Stimulated activated CD8-positive, alpha-beta memory T cell treated with anti-CD3 and anti-CD28 coated beads, Interleukin-7, amount 100 ng/mL, for 24 hours (primary cell): ENCODE results near the gene CD46.
"Not testable (repeated sequence)": the region's sequence is repeated elsewhere in the genome, so short reads cannot be mapped to it uniquely, and the experiment has no call there.

Experiments
- DNase-seq: peaks from one replicate; pipeline ENCODE4 v3.0.0-alpha.2; 2020; ENCODE audit warnings: low read depth

Gene CD46

DNA sequence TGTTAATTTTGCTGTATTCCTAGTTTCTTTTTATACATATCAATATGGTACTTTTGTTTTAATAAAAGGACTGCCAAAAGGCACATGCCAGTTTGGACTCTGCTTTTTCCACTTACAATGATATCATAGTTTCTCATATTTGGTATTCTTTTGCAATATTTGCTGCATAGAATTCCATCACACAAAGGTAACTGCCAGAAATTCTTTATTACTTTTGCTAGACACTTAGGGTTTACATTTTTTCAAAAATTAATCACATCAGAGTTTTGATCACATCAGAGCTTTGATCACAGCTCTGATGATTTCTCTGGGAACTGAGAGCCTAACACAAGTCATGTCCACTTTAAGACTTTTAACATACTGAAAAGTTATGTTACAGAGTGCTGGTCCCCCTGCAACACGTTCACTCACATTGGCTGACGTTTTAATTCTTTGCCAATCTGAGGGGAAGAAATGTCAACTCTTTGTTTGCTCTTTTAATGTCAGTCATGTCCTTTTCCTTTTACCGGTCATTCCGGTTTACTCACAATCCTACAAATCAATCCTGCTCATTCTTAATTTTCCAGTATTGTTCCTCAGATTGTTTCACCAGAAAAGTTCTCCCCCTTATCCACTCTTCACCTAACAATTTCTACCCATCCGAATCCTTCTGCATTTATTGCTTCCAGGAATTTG lies 1.1 kb upstream of the CD46 start:
- DNase-seq: no peak

DNA sequence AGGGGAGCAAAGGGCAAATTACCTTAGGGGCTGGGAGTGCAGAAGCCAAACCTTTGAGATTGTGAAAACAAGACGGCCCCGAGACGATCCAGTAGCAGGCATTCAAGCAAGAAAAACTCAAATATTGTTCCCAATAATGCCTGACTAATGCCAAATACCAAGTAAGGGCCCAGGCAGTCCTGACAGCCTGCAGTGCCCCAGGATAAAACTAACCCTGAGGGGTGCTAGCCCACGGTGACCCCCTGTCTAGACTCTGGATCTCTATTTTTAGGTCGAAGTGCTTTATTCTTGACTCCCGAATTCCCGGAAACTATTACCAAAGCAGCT lies 428 bp upstream of the CD46 start:
- DNase-seq: not testable (repeated sequence)

DNA sequence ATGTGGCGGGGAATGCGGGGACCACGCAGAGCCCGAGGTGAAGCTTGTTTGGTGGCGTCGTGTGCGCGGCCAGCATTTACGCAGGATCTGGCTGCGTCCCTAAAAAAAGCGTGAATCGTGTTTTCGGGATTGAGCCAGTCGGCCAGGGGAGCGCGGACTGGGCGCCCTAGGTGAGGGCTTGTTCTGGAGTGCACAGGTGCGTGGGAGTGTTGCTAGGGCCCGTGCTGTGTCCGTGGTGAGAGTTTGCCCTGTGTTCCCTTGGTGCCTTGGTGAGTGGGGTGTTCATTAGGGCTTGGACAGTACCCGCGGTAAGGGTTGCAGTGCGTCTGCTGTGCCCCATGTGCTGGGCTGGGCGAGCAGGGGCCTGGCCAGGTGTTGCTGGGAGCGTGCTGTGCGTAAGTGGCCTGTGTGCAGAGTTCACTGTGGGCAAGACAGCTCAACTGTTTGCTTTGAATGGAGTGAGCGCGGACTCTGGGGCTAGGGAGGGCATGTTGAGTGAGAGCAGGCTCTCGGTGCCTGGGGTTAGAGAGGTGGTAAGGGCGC lies 673 bp downstream of the CD46 start:
- peak; percentile 7 for DNase-seq

DNA sequence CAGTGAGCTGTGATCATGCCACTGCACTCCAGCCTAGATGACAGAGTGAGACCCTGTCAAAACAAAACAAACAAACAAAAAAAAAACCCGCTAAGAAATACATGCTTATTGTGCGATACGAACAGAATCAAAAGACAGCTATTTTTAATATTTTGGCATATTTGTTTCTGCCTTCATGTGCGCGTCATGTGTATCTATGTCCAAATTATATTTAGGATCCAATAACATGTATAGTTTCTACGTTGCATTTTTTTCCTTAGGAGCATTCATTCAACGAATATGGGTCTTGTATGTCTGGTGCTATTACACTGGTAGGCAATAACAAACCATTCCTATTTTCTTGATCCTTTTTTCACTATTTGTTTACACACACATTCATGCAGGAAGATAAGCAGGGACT lies 1.8 kb downstream of the CD46 start:
- DNase-seq: no peak

DNA sequence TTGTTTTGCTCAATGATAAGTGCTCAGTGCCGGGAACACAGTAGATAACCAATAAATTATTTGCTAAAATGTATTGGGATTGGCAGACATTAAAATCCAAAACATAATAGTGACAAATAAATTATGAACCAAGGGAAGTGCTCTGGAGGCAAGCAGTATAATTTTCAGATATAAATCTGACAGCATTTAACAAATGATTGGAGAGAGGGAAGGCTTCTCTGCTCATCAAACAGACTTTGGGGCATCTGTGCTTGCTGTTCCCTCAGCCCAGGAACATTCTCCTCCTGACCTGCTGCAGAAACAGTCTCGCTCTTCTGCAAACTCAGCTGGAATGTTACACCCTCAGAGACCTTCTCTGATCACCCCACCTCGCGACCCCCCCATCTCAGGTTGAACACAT lies 2.2 kb downstream of the CD46 start:
- no peak for DNase-seq

DNA sequence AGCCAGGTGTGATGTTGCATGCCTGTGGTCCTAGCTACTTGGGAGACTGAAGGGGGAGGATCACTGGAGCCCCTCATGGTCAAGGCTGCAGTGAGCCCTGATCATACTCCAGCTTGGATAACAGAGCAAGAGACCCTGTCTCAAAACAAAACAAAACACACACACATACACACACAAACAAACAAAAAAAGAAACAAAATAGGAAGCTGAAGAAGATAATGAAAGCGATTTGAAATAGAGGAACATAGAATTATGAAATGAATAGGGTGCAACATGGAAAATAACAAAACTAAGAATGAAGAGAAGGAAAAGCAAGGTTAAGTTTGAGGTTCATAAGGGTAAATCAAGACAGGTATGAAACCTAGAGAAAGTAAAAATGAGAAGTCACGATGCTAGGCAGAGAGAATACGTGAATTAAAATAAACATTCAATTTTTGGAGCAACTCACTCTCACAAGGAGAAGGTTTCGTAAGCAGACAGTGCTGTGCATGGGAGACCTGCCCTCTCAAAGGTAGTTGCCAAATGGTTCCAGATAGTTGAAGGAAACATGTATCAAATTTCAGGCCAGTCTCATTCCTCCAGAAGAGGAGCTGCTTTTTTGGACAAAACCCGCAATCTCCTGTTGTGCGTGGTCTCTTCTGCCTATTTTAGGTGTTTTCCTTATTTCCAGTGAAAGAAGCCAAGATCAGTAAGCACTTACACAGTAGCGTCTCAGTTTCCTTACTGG lies 3.3 kb downstream of the CD46 start:
- DNase-seq: no peak

DNA sequence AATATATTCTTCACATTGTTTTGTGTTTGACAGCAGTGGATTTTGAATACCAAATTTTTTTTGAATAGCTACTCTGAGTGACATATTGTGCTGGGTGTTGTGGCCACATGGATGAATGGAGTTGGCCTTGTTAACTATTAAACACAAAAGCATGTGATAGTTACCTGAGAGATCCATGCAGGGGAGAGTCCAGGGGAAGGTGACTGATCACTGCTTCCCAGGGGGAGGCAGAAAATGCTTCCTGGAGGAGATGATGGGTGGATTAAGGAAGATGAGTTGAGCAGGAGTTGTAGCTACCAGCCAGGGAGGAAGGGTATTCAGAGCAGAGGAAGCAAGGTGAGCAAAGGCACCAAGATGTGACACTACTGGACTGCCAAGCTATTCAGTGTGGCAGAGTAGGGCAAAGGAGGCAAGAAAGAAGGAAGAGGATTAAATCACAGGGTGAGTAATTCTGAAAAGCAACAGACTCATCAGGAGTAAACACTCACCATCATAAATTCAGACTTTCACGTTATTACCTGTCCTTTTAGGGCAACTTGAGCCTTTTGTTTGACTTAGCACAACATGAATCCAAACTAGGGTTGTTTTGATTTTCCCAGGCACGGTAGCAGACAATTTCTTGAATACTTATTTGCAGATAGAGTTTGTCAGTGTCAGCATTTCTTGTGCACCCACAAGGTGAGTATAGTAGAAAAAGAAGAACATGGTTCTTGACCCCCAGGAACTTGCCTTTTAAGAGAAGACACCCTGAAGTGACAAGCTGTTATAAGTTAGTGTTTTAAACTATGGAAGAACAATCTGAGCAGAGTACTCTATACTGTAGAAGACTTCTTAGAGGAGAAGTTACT lies 4.2 kb downstream of the CD46 start:
- no peak for DNase-seq

DNA sequence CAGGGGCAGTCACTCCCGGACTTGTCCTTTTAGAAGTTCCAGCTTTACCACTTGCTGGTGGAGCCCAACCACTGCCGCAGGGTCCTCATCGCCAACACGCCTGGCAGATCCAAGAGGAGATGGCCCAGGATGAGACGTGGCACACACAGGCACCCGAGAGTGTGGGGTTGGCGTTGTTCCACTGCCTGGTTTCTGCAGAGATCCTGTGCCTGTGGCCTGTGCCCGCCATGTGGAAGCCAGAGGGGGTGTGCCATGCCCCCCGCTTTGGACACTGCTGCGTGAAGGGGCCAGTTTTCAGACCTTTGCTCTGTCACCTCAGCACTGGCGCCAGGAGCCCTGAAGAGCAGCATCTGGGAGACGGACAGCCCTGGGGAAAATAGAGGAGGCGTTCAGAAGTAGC lies 10.8 kb downstream of the CD46 start:
- no peak for DNase-seq

DNA sequence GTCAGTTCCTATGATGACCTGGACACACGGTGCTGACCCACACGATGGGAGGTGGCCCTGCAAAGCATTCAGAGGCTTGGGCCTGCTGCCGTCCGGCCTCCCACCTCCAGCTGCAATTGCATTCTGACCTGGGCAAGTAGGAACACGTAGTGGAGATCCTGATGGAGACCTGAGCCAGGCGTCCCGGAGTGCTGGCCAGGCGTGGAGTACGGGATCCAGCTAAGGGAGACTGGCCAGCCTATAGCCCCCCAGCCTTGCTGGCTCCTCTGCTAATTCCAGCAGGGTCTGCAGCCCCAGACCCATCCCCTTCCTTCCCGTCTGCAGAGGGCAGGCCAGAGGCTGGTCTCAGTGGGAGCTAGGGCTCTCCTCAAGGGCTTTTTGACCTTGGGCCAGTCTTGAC lies 11.2 kb downstream of the CD46 start:
- no peak for DNase-seq

DNA sequence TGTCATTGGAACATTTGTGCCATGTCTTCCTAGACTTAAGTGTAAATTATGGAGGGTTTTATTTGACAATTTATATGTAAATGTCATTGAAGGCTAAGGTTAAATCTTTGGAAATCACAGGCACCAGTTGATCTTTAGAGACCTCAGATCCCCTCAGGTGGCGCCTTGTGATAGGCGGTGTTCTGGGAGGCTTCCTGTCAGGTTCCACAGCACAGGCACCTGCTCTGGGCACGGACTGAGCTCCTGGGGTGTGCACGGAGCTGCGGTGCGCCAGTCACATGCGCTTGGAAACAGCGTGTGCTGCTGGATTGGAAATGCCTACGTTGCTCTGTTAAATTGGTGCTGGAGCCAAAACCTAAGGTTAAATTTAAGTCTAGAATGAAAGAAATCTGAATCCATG lies 12.1 kb downstream of the CD46 start:
- DNase-seq: no peak

DNA sequence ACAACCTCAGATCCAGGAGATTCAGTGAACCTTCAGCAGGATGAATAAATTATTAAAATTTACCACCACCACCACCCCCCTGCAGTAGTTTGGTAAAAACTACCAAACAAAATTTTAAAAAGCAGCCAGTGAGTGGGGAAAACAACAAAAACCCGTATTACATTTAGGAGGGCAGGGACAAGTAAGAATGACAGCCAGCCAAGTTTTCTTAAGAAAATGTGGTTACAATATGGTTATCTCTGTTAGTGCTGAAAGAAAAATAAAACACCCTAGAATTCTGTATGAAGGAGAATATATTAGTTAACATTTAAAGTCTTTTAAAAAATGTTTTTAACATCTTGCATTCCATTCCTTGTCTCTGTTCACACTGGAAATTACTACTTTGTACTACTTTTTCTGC lies 14.7 kb downstream of the CD46 start:
- DNase-seq: no peak

DNA sequence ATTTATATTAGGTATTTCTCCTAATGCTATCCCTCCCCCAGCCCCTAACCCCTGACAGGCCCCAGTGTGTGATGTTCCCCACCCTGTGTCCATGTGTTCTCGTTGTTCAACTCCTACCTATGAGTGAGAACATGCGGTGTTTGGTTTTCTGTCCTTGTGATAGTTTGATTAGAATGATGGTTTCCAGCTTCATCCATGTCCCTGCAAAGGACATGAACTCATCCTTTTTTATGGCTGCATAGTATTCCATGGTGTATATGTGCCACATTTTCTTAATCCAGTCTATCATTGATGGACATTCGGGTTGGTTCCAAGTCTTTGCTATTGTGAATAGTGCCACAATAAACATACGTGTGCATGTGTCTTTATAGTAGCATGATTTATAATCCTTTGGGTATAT lies 18.7 kb downstream of the CD46 start:
- DNase-seq: not testable (repeated sequence)

DNA sequence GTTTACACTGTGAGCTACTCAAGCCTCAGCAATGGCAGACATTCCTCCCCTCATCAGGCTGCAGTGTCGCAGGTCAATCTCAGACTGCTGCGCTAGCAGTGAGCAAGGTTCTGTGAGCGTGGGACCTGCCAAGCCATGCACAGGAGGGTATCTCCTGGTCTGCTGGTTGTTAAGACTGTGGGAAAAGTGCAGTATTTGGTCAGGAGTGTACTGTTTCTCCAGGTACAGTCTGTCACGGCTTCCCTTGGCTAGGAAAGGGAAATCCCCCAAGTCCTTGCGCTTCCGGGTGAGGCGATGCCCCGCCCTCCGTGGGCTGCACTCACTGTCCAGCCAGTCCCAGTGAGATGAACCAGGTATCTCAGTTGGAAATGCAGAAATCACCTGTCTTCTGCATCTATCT lies 24.2 kb downstream of the CD46 start:
- DNase-seq: not testable (repeated sequence)

DNA sequence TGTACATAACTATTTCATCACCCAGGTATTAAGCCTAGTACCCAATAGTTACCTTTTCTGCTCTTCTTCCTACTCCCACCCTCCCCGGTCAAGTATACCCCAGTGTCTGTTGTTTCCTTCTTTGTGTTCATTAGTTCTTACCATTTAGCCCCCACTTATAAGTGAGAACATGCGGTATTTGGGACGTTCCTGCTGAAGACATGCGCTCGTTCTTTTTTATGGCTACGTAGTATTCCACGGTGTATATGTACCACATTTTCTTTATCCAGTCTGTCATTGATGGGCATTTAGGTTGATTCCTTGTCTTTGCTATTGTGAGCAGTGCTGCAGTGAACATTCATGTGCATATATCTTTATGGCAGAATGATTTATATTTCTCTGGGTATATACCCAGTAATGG lies 25.6 kb downstream of the CD46 start:
- not testable (repeated sequence) for DNase-seq

DNA sequence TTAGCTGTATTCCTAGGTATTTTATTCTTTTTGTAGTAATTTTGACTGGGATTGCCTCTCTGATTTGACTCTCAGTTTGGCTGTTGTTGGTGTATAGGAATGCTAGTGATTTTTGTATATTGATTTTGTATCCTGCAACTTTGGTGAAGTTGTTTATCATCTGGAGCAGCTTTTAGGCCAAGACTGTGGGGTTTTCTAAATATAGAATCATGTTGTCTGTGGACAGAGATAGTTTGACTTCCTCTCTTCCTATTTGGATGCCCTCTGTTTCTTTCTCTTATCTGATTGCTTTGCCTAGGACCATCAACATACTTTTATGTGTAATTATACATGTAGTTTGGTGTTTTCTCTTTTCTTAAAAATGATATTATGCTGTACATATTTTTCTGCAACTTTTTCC lies 27.2 kb downstream of the CD46 start:
- no peak for DNase-seq

DNA sequence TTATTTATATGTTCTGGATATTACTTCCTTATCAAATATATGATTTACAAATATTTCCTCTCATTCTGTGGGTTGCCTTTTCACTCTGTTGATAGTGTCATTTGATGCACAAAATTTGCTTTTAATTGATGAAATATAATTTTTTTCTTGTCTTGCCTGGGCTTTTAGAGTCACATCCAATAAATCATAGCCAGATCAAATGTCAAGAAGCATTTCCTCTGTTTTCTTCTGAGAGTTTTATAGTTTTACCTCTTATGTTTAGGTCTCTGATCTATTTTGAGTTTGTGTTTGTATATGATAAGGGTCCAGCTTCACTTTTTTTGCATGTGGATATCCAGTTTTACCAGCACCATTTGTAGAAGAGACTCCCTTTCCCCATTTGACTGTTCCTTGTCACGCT lies 29.5 kb downstream of the CD46 start:
- no peak for DNase-seq

DNA sequence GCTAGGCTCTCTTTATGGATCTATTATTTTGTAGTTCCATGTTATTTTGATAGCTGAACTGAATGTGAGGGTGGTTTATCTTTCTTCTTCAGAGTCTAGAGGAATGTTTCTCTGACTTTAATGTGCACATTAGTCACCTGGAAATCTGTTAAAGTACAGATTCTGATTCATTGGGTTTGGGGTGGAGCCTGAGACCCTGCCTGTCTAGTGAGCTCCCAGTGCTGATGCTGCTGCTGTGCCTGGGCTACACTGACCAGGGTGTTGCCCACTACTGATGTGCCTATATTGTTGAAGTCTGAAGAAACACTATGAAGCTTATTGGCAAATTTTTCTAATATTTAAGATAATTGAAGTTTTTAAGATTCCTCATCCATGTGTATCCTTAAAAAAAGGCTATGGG lies 35.9 kb downstream of the CD46 start:
- no peak for DNase-seq

DNA sequence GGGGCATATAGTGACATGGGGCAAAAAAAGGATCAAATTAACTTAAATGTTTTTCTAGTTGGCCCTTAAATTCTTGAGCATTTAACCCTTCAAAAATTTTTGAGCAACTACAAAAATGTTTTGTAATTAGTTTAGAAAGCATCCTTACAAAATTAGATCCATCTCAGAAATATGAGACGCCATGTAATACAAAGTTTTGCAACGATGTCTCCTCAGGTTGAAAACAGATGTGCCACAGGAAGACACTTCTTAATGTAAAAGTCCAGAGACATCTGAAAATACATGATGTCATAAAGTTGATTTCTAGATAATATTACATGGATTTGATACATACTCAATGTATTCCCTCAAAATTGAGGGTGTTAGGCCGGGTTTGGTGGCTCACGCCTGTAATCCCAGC lies 37.5 kb downstream of the CD46 start:
- DNase-seq: no peak

DNA sequence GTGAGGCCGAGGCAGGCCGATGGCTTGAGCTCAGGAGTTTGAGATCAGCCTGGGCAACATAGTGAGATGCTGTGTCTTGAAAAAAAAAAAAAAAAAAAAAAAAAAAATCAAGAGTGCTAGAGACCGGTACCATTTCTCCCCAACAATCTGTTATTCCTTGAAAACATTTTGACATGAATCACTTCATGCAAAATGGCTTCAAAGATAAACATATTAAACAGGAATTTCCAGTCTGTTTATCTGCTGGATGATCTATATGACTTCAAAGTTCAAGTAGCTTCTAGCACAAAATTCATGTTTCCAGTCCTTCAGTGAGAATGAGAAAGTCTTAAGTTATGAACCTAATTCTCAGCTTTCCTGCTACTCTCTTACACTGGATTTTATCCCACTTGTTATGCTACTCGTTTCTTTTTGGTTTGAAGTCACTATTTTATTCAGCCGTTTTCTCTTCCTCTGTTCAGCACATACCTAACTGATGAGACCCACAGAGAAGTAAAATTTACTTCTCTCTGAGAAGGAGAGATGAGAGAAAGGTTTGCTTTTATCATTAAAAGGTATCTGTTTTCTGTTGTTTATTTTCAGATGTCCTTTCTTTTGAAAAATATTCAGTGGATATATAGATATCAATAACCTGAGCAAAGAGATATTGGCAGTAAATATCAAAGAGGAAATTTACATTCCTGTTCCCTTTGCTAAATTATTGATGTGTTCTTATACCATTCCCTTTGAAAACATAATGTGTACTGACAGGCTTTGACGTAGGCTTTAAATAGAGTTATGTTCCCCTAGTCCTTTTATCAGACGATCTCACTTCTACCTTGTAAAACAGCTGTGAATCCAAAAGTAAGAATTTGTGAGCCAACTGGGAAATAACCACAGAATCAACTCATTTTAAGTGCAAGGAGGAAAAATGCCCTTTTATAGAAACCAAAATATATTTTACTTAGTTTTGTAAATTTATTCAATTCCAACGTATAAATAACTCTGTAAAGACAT lies 38.2 kb downstream of the CD46 start:
- no peak for DNase-seq

DNA sequence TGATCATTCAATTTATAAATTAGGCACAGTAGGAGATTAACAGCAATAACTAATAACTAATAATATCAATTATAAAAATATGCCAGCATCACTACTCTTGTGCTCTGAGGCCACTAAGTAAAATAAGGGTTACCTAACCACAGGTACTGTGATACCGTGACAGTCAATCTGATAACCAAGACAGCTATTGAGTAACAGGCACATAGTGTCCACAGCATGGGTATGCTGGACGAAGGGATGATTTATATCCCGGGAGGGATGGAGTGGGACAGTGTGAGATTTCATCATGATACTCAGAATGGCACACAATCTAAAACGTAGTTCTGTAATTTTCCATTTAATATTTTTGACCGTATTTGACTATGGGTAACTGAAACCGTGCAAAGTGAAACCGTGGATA lies 39.4 kb downstream of the CD46 start:
- DNase-seq: no peak

DNA sequence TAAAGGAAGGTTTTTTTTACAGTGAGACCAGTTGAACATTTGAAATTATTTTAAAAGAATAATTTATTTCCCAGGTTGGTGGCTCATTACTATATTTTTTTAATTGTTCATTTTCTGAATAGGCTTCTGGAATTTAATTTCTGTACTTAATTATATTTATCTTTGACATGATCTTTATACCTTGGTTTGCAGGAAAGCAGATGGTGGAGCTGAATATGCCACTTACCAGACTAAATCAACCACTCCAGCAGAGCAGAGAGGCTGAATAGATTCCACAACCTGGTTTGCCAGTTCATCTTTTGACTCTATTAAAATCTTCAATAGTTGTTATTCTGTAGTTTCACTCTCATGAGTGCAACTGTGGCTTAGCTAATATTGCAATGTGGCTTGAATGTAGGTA lies 41.5 kb downstream of the CD46 start:
- DNase-seq: no peak

DNA sequence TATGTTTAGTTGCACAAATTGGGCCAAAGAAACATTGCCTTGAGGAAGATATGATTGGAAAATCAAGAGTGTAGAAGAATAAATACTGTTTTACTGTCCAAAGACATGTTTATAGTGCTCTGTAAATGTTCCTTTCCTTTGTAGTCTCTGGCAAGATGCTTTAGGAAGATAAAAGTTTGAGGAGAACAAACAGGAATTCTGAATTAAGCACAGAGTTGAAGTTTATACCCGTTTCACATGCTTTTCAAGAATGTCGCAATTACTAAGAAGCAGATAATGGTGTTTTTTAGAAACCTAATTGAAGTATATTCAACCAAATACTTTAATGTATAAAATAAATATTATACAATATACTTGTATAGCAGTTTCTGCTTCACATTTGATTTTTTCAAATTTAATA lies 43.0 kb downstream of the CD46 start:
- DNase-seq: no peak
